Measurements from ENCODE around the gene MYOM3.

DNA sequence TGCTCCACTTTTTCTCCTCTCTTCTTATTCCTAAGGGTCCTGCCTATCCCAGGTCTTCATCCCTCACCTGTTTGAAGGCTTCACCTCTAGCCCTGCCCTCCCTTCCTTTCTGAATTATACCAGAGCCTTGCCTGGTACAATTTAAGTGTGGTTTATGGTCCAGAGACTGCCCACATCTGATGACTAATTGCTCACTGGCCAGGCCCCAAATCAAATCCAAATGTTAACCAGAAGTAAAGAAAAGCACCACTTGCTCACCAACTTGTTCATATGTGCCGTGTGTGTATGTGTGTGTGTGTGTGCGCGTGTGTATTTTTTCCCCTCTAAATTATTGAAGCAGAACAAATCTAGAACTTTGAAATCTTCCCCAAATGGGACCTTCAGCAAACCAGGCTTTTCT is 26.4 kb downstream of the MYOM3 start:
- TF ChIP-seq, protein P1, sequence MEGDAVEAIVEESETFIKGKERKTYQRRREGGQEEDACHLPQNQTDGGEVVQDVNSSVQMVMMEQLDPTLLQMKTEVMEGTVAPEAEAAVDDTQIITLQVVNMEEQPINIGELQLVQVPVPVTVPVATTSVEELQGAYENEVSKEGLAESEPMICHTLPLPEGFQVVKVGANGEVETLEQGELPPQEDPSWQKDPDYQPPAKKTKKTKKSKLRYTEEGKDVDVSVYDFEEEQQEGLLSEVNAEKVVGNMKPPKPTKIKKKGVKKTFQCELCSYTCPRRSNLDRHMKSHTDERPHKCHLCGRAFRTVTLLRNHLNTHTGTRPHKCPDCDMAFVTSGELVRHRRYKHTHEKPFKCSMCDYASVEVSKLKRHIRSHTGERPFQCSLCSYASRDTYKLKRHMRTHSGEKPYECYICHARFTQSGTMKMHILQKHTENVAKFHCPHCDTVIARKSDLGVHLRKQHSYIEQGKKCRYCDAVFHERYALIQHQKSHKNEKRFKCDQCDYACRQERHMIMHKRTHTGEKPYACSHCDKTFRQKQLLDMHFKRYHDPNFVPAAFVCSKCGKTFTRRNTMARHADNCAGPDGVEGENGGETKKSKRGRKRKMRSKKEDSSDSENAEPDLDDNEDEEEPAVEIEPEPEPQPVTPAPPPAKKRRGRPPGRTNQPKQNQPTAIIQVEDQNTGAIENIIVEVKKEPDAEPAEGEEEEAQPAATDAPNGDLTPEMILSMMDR (conservative IDR thresholded peaks at IDR 0.05) = no peak
- TF ChIP-seq ZFX (IDR thresholded peaks at IDR 0.05) = no peak
